Epidermal melanocyte (primary cell): ENCODE results near the gene NDST3.
"Not testable (repeated sequence)": the region's sequence is repeated elsewhere in the genome, so short reads cannot be mapped to it uniquely, and the experiment has no call there.

Experiments
- DNase-seq: peaks from one replicate; pipeline ENCODE4 v3.0.0; 2011; ENCODE audit warnings: low spot score; ENCODE audit not compliant: insufficient read length

Gene NDST3

DNA sequence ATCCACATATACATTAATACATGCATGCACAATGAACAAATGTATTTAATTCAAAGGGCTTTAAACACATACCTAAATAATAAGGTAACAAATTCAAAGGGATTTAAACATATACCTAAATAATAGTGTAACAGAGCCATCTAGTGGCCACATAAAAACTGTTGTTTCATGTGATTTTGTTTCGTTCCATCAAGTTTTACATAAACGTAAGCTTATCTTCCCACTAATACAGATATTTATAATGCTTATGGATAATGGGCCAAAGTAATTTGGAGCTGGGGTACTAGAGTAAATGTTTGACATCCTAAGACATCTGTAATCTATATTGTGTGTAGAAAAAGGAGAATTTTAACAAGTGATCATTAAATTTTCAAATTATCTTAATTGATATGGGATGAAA is 236.2 kb downstream of the NDST3 start:
- peak; percentile 34 for DNase-seq

DNA sequence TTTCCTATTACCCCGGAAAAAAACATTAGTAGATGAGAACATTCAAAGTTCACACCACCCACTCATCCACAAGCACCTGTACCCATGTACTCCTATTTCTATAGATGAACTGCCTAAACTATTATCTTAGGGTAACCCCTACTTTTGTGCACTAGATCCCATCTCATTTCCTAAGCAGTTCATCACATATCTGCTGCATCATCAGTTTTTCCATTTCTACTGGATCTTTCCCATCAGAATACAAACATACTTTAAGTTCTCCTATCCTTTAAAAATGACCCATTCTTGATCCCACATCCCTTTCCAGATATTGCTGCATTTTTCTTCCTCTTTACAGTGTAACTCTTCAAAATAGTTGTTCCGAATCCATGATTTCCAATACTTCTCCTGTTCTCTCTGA is 237.5 kb downstream of the NDST3 start:
- no peak for DNase-seq

DNA sequence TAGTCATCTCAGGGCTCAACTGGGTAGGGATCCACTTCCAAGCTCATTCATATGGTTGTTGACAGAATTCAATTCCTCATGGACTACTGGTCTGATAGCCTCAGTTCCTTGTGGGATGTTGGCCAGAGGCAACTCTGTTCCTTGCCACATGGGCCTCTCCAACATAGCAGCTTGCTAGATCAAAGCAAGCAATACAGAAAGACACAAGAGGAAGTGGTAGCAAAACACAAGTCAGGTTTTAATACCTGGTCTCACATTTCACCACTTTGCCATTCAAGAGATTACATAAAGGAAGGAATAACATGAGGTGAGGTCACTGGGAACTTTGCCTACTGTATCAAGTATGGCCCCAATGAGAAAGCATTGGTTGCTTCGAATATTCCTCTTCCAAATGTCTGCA is 239.4 kb downstream of the NDST3 start:
- DNase-seq: no peak

DNA sequence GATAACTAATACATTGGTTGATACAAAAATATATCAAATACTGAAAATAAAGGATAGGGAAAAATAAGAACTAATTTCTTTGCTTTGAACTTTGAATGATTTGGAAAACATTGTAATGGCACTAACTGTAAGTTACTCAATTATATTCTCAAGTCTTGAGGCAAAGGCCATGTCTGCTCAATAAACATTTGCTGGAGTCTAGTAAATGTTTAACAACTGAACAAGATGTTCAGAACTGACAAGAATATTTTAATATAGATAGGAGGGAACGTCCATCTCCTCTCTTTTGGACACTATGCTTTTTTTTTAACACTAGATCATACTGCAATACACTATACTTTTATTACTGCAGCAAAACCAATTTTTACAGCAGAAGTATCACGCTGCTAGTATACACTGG is 242.3 kb downstream of the NDST3 start:
- no peak for DNase-seq

DNA sequence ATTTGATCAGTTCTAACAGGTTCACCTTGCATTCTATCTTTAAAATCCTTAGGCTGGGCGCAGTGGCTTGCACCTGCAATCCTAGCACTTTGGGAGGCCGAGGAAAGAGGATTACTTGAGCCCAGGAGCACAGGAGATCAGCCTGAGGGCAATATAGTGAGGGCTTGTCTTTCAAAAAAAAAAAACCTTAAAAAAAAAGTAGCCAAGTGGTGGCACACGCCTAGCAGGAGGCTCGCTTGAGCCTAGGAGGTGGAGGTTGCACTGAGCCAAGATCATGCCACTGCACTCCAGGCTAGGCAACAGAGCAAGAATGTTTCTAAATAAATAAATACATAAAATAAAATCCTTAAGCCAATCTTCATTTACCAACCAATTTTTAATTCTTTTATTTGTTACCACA is 243.0 kb downstream of the NDST3 start:
- DNase-seq: no peak

DNA sequence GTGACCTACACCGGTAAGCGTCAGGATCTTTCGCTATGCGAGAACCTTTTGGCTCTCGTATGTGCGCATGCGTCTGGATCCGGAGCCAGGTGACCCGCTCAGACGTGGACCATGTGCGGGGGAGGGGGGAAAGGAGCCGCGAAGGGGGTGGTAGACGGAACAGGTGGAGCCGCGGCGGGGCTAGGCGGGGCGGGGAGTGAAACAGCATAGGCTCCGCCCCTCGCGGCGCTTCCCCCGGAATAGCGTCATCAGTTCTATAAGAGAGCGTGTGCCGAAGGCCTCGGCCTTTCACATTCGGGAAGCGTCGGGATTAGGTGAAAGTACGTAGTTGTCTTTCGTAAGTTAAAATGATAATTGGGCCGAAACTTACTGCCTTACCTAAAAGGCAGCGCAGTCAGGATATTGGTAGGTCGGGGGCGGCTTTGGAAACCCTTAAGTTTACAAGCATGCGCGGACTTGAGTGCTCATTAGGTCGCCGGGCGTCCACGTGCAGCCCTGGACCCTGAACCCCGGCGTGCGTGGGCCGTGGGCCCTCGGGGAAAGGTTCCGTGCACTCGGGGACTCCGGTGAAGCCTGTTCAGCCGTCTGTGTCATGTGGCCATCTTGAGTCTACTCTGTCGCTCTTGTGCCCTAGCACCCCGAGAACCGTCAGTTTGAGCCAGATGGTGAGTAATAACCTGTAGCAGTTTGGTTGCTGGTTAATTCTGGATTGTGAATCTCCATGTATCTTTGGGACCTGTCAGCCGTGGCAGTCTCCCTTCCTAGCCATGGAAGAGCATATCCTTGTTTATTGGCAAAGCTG is 244.4 kb downstream of the NDST3 start:
- peak; percentile 85 for DNase-seq

DNA sequence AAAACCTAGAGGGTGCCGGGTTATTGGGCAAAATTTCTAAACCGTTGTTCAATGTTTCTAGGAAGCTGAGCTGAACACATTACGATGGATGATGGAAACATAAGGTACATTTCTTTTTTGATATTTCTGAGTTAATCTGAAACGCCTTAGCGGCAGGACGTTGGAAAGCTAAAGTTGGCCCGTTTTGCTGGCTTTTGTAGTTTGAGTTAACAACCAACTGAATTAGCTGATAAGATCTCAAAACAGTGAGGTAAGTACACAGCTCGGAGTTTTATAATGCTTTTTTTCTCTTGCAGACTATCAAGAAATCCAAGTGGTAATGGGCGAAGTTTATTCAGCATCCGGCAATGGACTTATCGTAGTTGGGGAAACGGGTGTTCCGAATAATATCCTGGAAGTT is 245.0 kb downstream of the NDST3 start:
- DNase-seq: no peak

DNA sequence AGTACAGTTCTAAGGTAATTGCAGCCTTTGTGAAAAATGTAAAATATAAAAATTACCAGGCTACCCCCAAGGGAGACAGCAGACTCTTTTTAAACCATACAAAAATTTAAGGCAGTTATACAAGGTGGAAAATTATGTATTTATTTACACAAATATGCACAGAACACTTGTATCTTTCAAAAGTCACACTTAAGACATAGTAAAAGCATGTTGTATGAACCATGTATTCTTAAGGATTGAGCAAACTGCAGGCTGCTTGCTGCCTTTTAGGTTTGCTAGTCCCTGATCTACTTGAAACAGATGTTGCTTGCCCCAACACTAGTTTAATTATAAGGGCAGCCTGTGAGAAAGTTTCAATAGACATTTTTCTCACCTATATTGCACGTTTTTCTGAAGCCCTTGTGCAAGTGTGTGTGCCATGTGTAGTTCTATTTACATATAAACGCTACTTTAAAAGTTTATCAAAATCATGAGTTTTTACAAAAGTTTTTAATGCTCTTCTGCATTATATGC is 245.7 kb downstream of the NDST3 start:
- no peak for DNase-seq

DNA sequence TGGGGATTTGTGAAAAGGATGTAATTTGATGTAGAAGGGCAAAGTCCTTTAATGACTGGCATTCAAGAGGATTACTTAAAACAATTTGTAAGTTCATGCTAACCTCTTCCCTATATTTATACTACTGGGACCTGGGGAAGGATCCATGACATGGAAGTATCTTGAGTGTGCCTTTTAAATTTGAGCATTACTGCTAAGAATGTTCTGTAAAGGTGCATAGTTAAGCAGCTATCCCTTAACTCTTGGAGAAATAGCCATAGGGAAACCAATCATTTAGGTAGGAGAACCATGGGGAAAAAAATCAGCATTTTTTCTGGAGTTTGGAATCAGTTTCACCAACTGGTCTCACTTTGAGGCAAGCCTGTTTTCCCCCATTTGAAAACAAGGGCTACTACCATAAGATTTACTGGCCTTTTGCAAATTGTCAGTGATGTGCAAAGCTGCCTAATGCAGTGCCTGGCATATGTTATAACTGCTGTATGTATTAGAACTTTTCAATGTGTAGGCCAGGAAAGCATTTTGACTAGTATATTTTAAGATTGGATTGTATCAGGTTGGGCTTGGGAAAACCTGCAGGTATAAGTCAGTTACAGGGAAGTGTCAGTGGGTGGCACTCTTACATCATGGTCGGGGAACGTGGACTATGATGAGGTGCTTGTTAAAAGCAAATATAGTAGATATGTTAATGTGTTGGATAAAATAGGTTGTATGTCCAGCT is 246.4 kb downstream of the NDST3 start:
- DNase-seq: no peak

DNA sequence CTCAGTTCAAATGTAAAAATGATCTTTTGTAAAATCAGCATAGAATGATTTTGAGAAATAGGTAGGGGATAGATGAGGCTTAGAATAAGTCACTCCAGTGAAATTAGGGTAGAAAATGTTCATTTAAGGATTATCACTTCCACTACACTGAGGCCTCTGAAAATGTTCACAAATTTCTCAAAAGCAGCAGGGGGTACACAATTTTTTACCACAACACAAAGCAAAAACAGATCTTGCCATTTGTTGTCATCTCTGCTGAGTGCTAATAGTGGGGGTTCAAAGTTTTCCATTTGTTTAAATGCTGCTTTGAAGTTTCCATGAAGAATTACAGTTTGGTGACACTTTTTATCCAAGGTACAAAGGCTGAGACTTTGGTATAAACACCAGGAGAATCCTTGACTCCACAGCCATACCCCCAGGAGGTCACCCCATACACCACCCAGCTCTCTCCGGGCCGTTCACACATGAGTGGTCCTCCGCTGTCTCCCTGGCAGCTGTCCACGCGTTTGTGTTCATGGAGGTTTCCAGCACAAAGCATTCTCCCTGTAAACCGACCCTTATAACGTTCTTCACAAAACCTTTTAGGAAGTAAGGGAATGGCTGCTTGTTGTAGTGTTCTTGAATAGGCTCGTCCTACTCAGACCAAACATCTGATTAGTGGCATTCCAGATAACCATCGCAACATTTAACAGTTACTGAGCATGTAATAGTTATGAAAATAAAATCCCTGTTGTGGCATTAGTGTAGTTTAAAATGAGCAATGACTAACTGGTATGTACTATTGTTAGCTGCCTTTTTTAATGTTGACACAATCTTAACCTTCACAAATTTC is 247.5 kb downstream of the NDST3 start:
- no peak for DNase-seq

DNA sequence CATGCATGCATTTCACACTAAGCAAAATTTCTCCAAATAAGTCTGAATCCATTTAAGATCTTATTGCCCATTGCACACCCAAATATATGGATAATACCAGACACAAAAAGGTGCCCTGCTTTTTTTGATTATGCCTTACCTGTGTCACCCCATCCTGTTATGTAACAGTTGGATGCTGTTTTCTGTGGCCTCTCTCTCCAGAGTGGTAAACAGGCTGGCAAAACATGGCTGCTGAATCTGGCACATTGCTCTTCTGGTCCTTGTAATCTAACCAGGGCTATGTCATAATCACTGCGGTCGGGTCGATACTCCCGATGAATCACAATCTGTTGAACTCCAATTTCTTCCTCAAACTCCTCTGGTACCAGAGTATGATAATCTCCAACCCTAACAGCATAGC is 248.4 kb downstream of the NDST3 start:
- DNase-seq: no peak

DNA sequence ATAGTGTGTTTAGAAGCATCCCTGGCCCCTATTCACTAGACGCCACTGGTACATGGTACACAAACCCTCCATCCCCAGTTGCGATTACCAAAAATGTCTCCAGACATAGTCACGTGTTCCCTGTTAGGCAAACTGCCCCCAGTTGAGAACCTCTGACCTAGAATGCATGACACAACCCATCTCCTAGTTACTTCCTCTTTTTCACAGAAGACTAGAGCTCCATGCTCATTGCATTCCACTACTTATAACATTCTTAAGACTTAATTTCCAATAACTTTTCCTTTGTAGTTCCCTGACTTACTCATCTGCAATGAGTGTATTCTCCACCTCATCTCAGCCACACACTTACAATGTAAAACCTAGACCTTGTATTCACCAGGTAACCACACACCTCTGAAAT is 249.9 kb downstream of the NDST3 start:
- DNase-seq: no peak

DNA sequence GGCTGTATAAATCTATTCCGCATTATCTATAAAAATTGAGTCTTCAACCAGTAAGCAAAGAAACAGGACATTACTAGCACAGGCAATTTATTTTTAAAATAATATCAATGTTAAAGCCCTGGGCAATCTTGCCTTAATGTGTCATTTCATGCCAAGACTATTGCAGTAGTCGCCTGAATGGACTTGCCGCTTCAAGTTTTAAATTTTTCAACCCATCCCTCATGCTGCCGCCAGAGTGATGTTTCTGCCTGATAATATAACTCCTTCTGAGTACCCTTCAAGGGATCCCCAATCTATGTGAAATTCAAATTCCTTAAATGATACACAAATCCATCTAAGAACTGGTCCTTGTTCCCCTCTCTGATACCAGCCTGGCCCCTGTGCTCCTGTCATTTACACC is 251.6 kb downstream of the NDST3 start:
- no peak for DNase-seq

DNA sequence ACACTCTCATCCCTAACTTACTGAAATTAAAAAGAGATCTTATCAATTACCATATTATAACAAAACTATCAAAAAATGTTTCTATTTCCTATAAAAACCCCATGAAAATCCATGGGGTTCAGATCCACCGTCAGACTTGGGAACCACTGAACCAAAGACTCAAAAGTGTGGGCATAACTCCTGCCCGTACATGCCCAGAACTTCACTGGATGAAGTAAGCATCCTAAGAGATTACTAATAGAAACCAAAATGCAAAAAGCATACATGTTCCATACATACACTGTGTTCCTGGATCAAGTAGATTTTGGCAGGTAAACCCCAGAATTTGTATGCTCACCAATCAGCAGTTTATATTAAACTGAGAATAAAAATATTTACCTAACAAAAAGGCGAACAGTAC is 252.4 kb downstream of the NDST3 start:
- no peak for DNase-seq

DNA sequence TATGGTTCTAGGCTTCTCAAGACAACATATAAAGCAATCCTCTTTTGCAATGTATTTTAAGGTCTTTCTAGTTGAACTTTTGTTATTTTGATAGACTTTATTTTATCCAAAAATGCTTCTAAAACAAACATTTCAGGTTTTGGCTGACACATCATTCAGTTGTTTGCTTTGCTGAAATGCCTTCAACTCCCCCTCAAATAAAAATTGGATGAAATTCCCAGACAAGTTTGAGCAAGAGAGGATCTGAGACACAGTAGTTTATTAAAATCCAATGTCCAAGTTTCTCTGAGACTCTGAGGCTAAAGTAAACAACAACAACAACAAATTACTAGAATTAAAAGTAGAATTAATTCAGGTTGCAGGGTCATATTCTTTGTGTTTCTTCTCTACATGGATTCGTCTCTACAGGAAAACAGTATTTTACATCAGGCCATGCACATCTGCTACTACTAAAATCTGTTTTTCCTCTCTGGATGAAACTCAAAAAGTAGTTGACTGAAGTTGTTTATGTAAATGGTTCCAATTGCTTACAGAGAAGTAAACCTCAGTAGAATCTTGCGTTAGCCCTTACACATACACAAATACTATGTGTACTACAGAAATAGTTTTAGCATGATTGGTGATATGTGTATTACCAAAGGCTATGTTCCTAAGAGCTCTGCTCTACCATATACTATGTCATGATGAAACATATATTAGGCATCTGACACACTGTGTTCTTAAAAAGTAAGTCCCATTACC is 253.6 kb downstream of the NDST3 start:
- DNase-seq: no peak

DNA sequence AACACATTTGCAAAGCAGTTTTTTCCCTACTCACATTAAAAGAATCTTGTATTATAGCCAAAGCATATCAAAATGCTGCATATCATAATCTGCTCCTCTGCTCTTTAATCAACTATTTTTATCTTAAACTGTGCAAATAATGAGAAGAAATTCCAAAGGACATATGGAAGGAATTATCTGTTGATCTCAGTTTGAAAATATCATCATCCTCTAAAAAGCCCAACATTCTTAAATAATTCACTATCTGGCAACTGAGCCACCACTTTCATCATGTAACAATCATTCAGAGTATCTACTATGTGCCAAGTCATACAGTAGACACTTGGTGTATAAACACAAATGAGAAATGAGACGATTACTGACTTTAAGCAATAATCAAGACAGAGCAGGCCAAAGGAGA is 255.5 kb downstream of the NDST3 start:
- no peak for DNase-seq

DNA sequence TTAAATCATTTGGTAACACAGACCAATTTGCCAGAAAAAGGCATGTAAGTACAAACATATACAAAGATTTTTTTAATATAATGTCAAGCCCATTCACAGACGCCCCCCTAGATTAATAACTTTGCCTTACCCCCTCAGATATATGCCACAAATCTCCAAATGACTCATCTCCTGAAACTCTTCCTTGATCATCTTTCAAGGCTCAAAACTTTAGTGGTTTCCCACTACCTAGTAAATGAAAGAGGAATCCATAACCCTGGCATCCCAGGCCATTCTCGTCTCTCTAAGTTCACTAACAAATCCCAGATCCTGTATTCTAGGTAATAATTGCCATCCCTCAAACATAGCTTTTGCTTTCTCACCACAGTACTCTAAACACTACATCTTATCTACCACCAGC is 256.7 kb downstream of the NDST3 start:
- DNase-seq: no peak

DNA sequence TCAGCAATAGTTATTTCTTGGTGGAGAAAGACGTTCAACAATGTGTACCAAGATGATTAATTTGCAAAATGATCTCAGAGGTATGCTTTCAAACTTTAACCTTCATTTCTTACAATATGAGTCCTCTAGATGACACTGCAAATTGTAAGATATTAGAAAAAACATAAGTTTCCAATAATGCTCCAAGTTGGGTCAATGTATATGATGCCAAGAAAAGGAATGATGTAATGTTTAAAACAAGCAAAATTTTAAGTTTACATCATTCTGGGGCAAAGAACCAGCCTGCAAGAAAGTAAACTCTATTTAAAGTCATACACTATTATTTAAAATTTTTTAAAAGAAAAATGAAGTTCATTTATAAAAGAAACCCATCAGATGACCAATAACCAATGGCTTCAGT is 262.4 kb downstream of the NDST3 start:
- no peak for DNase-seq

DNA sequence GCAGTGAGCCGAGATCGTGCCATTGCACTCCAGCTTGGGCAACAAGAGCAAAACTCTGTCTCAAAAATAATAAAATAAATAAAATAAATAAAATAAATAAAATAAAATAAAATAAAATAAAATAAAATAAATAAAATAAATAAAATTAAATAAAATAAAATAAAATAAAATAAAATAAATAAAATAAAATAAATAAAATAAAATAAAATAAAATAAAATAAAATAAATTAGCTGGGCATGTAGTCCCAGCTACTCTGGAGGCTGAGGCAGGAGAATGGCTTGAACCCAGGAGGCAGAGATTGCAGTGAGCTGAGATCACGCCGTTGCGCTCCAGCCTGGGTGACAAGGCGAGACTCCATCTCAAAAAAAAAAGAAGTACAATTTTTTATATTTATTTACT is 265.3 kb downstream of the NDST3 start:
- not testable (repeated sequence) for DNase-seq

DNA sequence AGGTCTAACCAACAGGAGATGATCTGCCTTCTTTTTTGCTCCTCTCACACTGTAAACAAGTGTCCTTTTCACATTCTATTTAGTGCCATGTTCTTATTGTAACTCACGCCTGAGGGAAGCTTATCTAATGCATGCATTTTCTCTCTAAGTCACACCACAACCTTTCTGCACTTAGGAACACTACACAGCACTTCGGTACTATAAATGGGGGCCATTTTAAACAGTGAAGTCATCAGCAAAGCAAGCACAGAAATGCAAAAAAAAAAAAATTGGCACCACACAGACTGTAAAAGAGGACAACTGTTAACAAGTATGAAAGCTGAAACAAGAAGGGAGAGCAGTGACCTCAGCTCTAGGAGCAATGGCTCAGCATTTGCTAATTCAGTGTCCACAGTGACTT is 273.4 kb downstream of the NDST3 start:
- no peak for DNase-seq
